ENCODE results near the gene NUMA1. TPM values are rescaled to one million over a fixed set of nuclear protein-coding genes. Genes with fewer than 3 reads are reported as not detected.

NUMA1 gene
- total and polyA plus RNA-seq, 7 donors = 68.9 to 130 (median 100) TPM

DNA sequence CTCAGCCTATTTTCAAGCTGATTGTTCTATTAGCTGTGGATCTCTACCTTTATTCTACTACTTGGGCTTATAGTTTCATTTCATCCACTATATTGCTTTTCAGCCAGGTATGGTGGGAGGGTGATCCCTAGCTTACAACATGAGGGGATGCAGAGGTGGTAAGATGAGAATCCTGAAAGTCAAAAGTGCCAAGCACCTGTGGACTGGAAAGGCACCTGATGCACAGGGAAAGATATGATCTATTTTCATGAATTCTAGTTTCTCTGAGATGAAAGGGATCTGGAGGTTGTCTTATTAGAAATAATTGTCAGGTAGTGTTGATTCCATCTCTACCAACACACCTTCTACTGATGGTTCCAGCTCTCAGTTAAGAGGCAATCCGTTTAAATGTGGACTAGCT is 103.3 kb downstream of the NUMA1 start:
- no peaks in the 10 kb centered on the region for H3K27me3 ChIP-seq (ENCODE audit: insufficient read depth in 3 of 3, low read length in 2 of 3)
- H3K36me3 ChIP-seq (ENCODE audit: insufficient read depth in 1 of 2, low read depth in 1 of 2) = peaks cover 0 to 3% of the 10 kb centered on the region in 2 donors
- DNase-seq (no peak), ATAC-seq (no peak)
- intact Hi-C loops (cut with DNase I) = loop anchor here (2.0 to 5.0 kb wide), 4 partner anchors 35 to 455 kb away; partner anchors contain the start of gene CLPB (in 1 of the 2)
- TF ChIP-seq, protein P1, sequence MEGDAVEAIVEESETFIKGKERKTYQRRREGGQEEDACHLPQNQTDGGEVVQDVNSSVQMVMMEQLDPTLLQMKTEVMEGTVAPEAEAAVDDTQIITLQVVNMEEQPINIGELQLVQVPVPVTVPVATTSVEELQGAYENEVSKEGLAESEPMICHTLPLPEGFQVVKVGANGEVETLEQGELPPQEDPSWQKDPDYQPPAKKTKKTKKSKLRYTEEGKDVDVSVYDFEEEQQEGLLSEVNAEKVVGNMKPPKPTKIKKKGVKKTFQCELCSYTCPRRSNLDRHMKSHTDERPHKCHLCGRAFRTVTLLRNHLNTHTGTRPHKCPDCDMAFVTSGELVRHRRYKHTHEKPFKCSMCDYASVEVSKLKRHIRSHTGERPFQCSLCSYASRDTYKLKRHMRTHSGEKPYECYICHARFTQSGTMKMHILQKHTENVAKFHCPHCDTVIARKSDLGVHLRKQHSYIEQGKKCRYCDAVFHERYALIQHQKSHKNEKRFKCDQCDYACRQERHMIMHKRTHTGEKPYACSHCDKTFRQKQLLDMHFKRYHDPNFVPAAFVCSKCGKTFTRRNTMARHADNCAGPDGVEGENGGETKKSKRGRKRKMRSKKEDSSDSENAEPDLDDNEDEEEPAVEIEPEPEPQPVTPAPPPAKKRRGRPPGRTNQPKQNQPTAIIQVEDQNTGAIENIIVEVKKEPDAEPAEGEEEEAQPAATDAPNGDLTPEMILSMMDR (IDR thresholded peaks at IDR 0.05) = no peak
- no peaks in the 10 kb centered on the region for H3K4me1 ChIP-seq
- H3K27ac ChIP-seq = no peak overlapping the region
- 56 to 74% (median 65%) methylated on average over 1 of the region's 1 CpG for WGBS, 3 donors
- no peak overlapping the region for H3K4me3 ChIP-seq
- H3K9me3 ChIP-seq = no peaks in the 10 kb centered on the region

DNA sequence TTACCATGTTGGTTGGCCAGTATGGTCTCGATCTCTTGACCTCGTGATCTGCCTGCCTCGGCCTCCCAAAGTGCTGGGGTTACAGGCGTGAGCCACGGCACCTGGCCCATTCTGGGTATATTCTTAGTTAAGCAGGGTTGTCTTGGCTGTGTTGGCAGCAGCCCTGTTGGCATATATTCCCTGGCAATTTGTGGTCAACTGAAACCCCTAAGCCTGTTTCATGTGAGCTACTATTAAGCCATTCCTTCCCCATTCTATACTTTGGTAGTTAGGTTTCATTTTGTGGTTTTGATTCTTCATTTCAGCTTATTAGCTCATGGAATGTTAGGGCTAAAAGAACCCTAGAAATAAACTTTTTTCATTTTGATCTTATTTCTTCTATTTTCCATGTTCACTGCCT is 103.8 kb downstream of the NUMA1 start:
- H3K27me3 ChIP-seq (ENCODE audit: insufficient read depth in 3 of 3, low read length in 2 of 3) = no peaks in the 10 kb centered on the region
- H3K4me1 ChIP-seq = no peaks in the 10 kb centered on the region
- intact Hi-C loops (cut with DNase I) = loop anchor here (2.0 to 5.0 kb wide), 4 partner anchors 36 to 456 kb away; partner anchors contain the start of gene CLPB (in 1 of the 2)
- TF ChIP-seq, protein P1 (IDR thresholded peaks at IDR 0.05) = no peak
- 38 to 56% (median 40%) methylated on average over 5 of the region's 5 CpGs for WGBS, 3 donors
- no peak overlapping the region for H3K27ac ChIP-seq
- ATAC-seq (no peak), DNase-seq (no peak)
- no peak overlapping the region for H3K4me3 ChIP-seq
- peaks cover 0 to 3% of the 10 kb centered on the region in 2 donors for H3K36me3 ChIP-seq (ENCODE audit: insufficient read depth in 1 of 2, low read depth in 1 of 2)
- no peaks in the 10 kb centered on the region for H3K9me3 ChIP-seq

DNA sequence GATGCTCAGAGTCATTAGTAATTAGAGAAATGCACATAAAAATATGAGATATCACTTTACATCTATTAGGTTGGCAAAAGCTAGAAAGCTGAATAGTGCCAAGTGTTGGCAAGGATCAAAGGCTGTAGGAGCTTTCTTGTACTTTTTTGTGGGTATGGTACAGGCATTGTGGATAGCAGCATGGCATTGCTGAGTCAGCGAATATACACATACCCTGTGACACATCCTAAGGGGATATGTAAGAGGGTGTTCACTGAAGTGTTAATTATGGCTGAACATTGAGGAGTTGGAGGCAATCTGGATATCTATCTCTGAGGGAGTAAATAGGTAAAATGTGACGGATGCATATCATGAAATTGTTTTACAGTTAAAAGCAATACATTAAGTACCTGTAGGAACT is 108.7 kb downstream of the NUMA1 start:
- ATAC-seq = peak in 2 of 4 donors; percentile 47 to 57
- Histone ChIP-seq H3K4me3 (no peak overlapping the region), H3K9me3 (no peaks in the 10 kb centered on the region), H3K4me1 (no peaks in the 10 kb centered on the region), H3K36me3 (ENCODE audit: insufficient read depth in 1 of 2, low read depth in 1 of 2) (peaks cover 0 to 18% of the 10 kb centered on the region in 2 donors), H3K27me3 (ENCODE audit: insufficient read depth in 3 of 3, low read length in 2 of 3) (no peaks in the 10 kb centered on the region), H3K27ac (no peak overlapping the region)
- TF ChIP-seq, protein P1 (IDR thresholded peaks at IDR 0.05) = no peak
- DNase-seq = no peak
- WGBS, 3 donors = 97 to 100% (median 98%) methylated on average over 2 of the region's 2 CpGs
- intact Hi-C loops (cut with DNase I) = no loop called here

DNA sequence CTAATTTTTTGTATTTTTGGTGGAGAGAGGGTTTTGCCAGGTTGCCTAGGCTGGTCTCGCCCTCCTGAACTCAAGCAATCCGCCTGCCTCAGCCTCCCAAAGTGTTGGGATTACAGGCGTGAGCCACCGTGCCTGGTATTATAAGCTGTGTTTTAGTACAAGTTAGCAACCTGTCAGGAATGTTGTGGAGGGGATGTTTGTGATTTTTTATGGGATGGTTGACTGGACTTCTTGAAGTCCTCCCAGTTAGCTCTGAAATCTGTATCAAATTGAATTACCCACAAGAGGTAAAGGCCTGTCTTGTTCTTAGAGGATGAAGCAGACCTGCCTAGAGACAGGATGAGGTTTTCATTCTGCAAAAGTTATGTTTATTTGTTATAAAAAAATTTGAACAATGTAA is 115.7 kb downstream of the NUMA1 start:
- H3K36me3 ChIP-seq (ENCODE audit: insufficient read depth in 1 of 2, low read depth in 1 of 2) = peaks cover 3 to 46% of the 10 kb centered on the region in 2 donors
- peaks cover 5% of the 10 kb centered on the region for H3K9me3 ChIP-seq
- TF ChIP-seq, protein P1 (IDR thresholded peaks at IDR 0.05) = no peak
- H3K4me3 ChIP-seq = no peak overlapping the region
- no peaks in the 10 kb centered on the region for H3K27me3 ChIP-seq (ENCODE audit: insufficient read depth in 3 of 3, low read length in 2 of 3)
- intact Hi-C loops (cut with DNase I) = no loop called here
- no peak for ATAC-seq
- H3K27ac ChIP-seq = no peak overlapping the region
- H3K4me1 ChIP-seq = no peaks in the 10 kb centered on the region
- DNase-seq = no peak
- WGBS, 3 donors = 90 to 98% (median 91%) methylated on average over 4 of the region's 4 CpGs

DNA sequence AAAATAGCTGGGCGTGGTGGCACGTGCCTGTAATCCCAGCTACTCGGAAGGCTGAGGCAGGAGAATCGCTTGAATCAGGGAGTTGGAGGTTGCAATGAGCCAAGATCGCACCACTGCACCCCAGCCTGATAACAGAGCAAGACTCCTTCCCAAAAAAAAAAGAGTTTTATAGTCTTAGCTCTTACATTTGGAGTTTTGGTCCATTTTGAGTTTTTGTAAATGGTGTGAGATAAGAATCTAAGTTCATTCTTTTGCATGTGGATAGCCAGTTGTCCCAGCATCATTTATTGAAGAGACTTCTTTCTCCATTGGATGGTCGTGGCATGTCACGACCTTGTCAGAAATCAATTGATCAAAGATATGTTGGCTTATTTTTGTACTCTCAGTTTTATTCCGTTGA is 116.9 kb downstream of the NUMA1 start:
- Histone ChIP-seq H3K36me3 (ENCODE audit: insufficient read depth in 1 of 2, low read depth in 1 of 2) (peaks cover 3 to 47% of the 10 kb centered on the region in 2 donors), H3K4me1 (no peaks in the 10 kb centered on the region)
- intact Hi-C loops (cut with DNase I) = no loop called here

More for the DNA sequence above, 116.9 kb downstream of the NUMA1 start:
- DNase-seq = no peak
- Histone ChIP-seq H3K27me3 (ENCODE audit: insufficient read depth in 3 of 3, low read length in 2 of 3) (no peaks in the 10 kb centered on the region), H3K9me3 (peaks cover 5% of the 10 kb centered on the region), H3K4me3 (no peak overlapping the region), H3K27ac (no peak overlapping the region)
- 85 to 94% (median 92%) methylated on average over 8 of the region's 8 CpGs for WGBS, 3 donors
- TF ChIP-seq, protein P1 (IDR thresholded peaks at IDR 0.05) = no peak
- ATAC-seq = no peak

All from psoas muscle (tissue), 8 donors.